Keratinocyte (primary cell): ENCODE measurements around the gene IL31RA. TPM values are rescaled to one million over a fixed set of nuclear protein-coding genes. Genes with fewer than 3 reads are reported as not detected.
A peak's percentile ranks its signal among the peaks of the same experiment; 100 is the strongest.

ENCODE experiments used
- DNase-seq: peaks from one replicate; pipeline ENCODE4 v3.0.0-alpha.2; 2011; ENCODE audit warnings: low read depth, missing footprints, low spot score
- FAIRE-seq: peaks from 2 replicates; lab custom pipeline; 2011; peaks lifted over from hg19 to GRCh38; lab: Jason Lieb, UNC
- H2AFZ ChIP-seq: 2 replicates; pipeline ENCODE4 v1.6.0; 2012; ENCODE audit warnings: low read length, control low read depth, inconsistent platforms; ENCODE audit not compliant: control insufficient read depth
- H3K27ac ChIP-seq: 2 replicates; pipeline ENCODE4 v1.5.1; 2011; ENCODE audit warnings: low read length; ENCODE audit not compliant: control insufficient read depth, insufficient read depth
- H3K27me3 ChIP-seq: 3 replicates; pipeline ENCODE4 v1.6.0; 2011; ENCODE audit warnings: low read length; ENCODE audit not compliant: control insufficient read depth, insufficient read depth; ENCODE audit errors: extremely low read depth
- H3K36me3 ChIP-seq, 2 experiments: 2 replicates in 1 of 2; 3 replicates in 1 of 2; pipeline ENCODE4 v1.5.1; 2011; ENCODE audit warnings: low read length in 2 of 2, mild to moderate bottlenecking in 1 of 2; ENCODE audit not compliant: control insufficient read depth in 2 of 2, insufficient read depth in 2 of 2; ENCODE audit errors: extremely low read depth in 1 of 2
- H3K4me1 ChIP-seq: 3 replicates; pipeline ENCODE4 v1.5.1; 2011; ENCODE audit warnings: low read length; ENCODE audit not compliant: control insufficient read depth, insufficient read depth; ENCODE audit errors: extremely low read depth
- H3K4me2 ChIP-seq: 3 replicates; pipeline ENCODE4 v1.6.0; 2011; ENCODE audit warnings: low read depth, low read length; ENCODE audit not compliant: control insufficient read depth, insufficient read depth; ENCODE audit errors: extremely low read depth
- H3K4me3 ChIP-seq, 3 experiments: fragments of 200-600 bp in 1 of 3; sonication (generic) in 1 of 3; 2 replicates in 2 of 3; 3 replicates in 1 of 3; pipeline ENCODE4 v1.5.1; 2011 to 2016; ENCODE audit warnings: low read length in 3 of 3, mild to moderate bottlenecking in 3 of 3, control low read depth in 2 of 3, inconsistent platforms in 1 of 3, low read depth in 1 of 3, mixed read lengths in 1 of 3, mixed run types in 1 of 3, moderate library complexity in 1 of 3; ENCODE audit not compliant: control insufficient read depth in 2 of 3, insufficient read depth in 2 of 3; ENCODE audit errors: extremely low read depth in 1 of 3
- H3K79me2 ChIP-seq: 2 replicates; pipeline ENCODE4 v1.6.0; 2012; ENCODE audit warnings: low read length; ENCODE audit not compliant: control insufficient read depth, insufficient read depth
- H3K9ac ChIP-seq: 3 replicates; pipeline ENCODE4 v1.6.0; 2011; ENCODE audit warnings: low read length; ENCODE audit not compliant: control insufficient read depth, insufficient read depth; ENCODE audit errors: extremely low read depth
- H3K9me1 ChIP-seq: 3 replicates; pipeline ENCODE4 v1.6.0; 2011; ENCODE audit warnings: low read length; ENCODE audit not compliant: control insufficient read depth, insufficient read depth; ENCODE audit errors: extremely low read depth
- H3K9me3 ChIP-seq: 2 replicates; pipeline ENCODE4 v1.5.1; 2012; ENCODE audit warnings: low read depth, low read length; ENCODE audit not compliant: control insufficient read depth
- H4K20me1 ChIP-seq: 3 replicates; pipeline ENCODE4 v1.6.0; 2011; ENCODE audit warnings: low read length; ENCODE audit not compliant: control insufficient read depth, insufficient read depth; ENCODE audit errors: extremely low read depth
- CTCF ChIP-seq, 3 experiments: IDR thresholded peaks in 1 of 3; conservative IDR thresholded peaks in 1 of 3; optimal IDR thresholded peaks in 1 of 3; 2 replicates in 2 of 3; 3 replicates in 1 of 3; pipeline versions ENCODE3 to v1.5.1; 2011; ENCODE audit warnings: low read length in 3 of 3, mild to moderate bottlenecking in 3 of 3, moderate library complexity in 2 of 3, control low read depth in 1 of 3, inconsistent platforms in 1 of 3; ENCODE audit not compliant: insufficient read depth in 2 of 3; ENCODE audit errors: extremely low read depth in 1 of 3
- EZH2 ChIP-seq: IDR thresholded peaks from one replicate; pipeline ENCODE4 v1.6.1; 2012; ENCODE audit warnings: inconsistent platforms, mild to moderate bottlenecking, low read length, moderate library complexity
- dilution Hi-C: fragments of 300-500 bp; cut with MboI; formaldehyde crosslinking; loops from one replicate; pipeline ENCODE4 v1.7.0; 2020; ENCODE audit warnings: low sequenced_read_pairs; ENCODE audit not compliant: extremely low pct_ligation_motif_present
- polyA plus RNA-seq, 5 experiments: library from polyadenylated mRNA; depleted of rRNA in 3 of 5; stranded (reverse) in 3 of 5; stranded (forward) in 1 of 5; unstranded in 1 of 5; fragments of >200 nt; gene quantifications; 1 replicate in 1 of 5; 2 replicates in 3 of 5; 3 replicates in 1 of 5; pipeline versions ENCODE4 v1.2.1 to v1.2.3, GENCODE V29; 2011 to 2012; ENCODE audit warnings: missing spikeins in 2 of 5, low read depth in 1 of 5, low replicate concordance in 1 of 5

IL31RA gene
- polyA plus RNA-seq, 1 donor (not counting 4 experiments of a cell fraction or from before 2014, with no cell fraction given): 6.0 TPM

GRCh38 chr5:55853818-55854217 is 2.7 kb downstream of the IL31RA start:
- H4K20me1 ChIP-seq: no peaks in the 10 kb centered on the region
- H3K4me3 ChIP-seq: peak overlapping the region in 2 of 3 experiments; percentile 41 to 57
- no peak for DNase-seq
- FAIRE-seq: no peak
- H3K9me1 ChIP-seq: no peaks in the 10 kb centered on the region
- H3K36me3 ChIP-seq: peaks cover 0 to under 1% of the 10 kb centered on the region in 2 experiments
- dilution Hi-C loops: no loop called here
- H3K4me2 ChIP-seq: peak overlapping the region; percentile 75
- no peaks in the 10 kb centered on the region for H3K9me3 ChIP-seq
- peaks cover 28% of the 10 kb centered on the region for H3K4me1 ChIP-seq
- H2AFZ ChIP-seq: peak overlapping the region; percentile 36
- no peaks in the 10 kb centered on the region for H3K79me2 ChIP-seq
- no peaks in the 10 kb centered on the region for H3K27me3 ChIP-seq
- peak overlapping the region; percentile 73 for H3K27ac ChIP-seq
- TF ChIP-seq CTCF (optimal IDR thresholded peaks at IDR 0.05 in 1 of 3, IDR thresholded peaks at IDR 0.05 in 1 of 3, conservative IDR thresholded peaks at IDR 0.05 in 1 of 3; ENCODE audit: extremely low read depth in 1 of 3, insufficient read depth in 2 of 3, low read length in 3 of 3): no peak
- H3K9ac ChIP-seq: peak overlapping the region; percentile 34

GRCh38 chr5:55855509-55855908 is 4.4 kb downstream of the IL31RA start:
- no peak for DNase-seq
- Histone ChIP-seq H3K9me3 (no peaks in the 10 kb centered on the region), H3K9me1 (no peaks in the 10 kb centered on the region), H3K4me1 (peaks cover 28% of the 10 kb centered on the region), H4K20me1 (no peaks in the 10 kb centered on the region), H3K27ac (no peak overlapping the region), H2AFZ (no peak overlapping the region), H3K79me2 (no peaks in the 10 kb centered on the region), H3K4me3 (no peak overlapping the region), H3K27me3 (no peaks in the 10 kb centered on the region), H3K4me2 (no peak overlapping the region), H3K36me3 (peaks cover 0 to 3% of the 10 kb centered on the region in 2 experiments), H3K9ac (no peak overlapping the region)
- no peak for FAIRE-seq
- no peak for TF ChIP-seq CTCF (optimal IDR thresholded peaks at IDR 0.05 in 1 of 3, IDR thresholded peaks at IDR 0.05 in 1 of 3, conservative IDR thresholded peaks at IDR 0.05 in 1 of 3; ENCODE audit: extremely low read depth in 1 of 3, insufficient read depth in 2 of 3, low read length in 3 of 3)
- no peak for TF ChIP-seq EZH2
- dilution Hi-C loops: no loop called here
